Adrenal gland (tissue), 5 donors: Measurements from ENCODE around the gene ZNF660.

Source experiments
- CTCF ChIP-seq, 6 experiments: fragments of 450-650 bp in 4 of 6; fragments of 200-600 bp in 2 of 6; sonication (generic) in 1 of 6; IDR thresholded peaks; 1 replicate in 5 of 6; 2 replicates in 1 of 6; pipeline versions ENCODE4 v1.5.1 to v1.8.0; 2016 to 2021; ENCODE audit warnings: antibody characterized with exemption in 6 of 6, mild to moderate bottlenecking in 2 of 6, moderate library complexity in 1 of 6
- POLR2A ChIP-seq, 2 donors: fragments of 450-650 bp; IDR thresholded peaks; one replicate each; pipeline ENCODE4 v1.6.1; 2017; ENCODE audit warnings: antibody characterized with exemption in 2 of 2, mild to moderate bottlenecking in 2 of 2, moderate library complexity in 1 of 2
- donor health status: DM: no; HTN: no; CAD: no.

- TF ChIP-seq CTCF (IDR thresholded peaks at IDR 0.05) (no peak), POLR2A (IDR thresholded peaks at IDR 0.05) (peak; percentile 30 to 52)
These were observed at the start of gene ZNF660 for GRCh38 chr3:44584646-44585501.
